Effector CD4-positive, alpha-beta T cell (primary cell): Measurements from ENCODE around the gene KMT2D.

Experiments used
- DNase-seq: peaks from one replicate; pipeline ENCODE4 v3.0.0-alpha.2; 2020

Gene KMT2D

GRCh38 chr12:49032679-49033447 is 27.7 kb downstream of the KMT2D start:
- no peak for DNase-seq

- no peak for DNase-seq
Measured at GRCh38 chr12:49032276-49032675, 28.3 kb downstream of the KMT2D start.

GRCh38 chr12:49031573-49032161 is 28.9 kb downstream of the KMT2D start:
- no peak for DNase-seq

GRCh38 chr12:49030714-49031572 is 29.7 kb downstream of the KMT2D start:
- DNase-seq: no peak

- DNase-seq: no peak
Measured at GRCh38 chr12:49030119-49030518, 30.5 kb downstream of the KMT2D start.

GRCh38 chr12:49028666-49029275 is 31.8 kb downstream of the KMT2D start:
- no peak for DNase-seq

GRCh38 chr12:49027846-49028555 is 32.6 kb downstream of the KMT2D start:
- DNase-seq: no peak

GRCh38 chr12:49026678-49027480 is 33.7 kb downstream of the KMT2D start:
- no peak for DNase-seq

GRCh38 chr12:49026101-49026500 is 34.5 kb downstream of the KMT2D start:
- no peak for DNase-seq

- DNase-seq: no peak
Measured at GRCh38 chr12:49025463-49025862, 35.1 kb downstream of the KMT2D start.

- DNase-seq: no peak
Measured at GRCh38 chr12:49024543-49024942, 36.1 kb downstream of the KMT2D start.

- no peak for DNase-seq
Measured at GRCh38 chr12:49023812-49024211, 36.8 kb downstream of the KMT2D start.

- no peak for DNase-seq
Measured at GRCh38 chr12:49022558-49023178, 37.9 kb downstream of the KMT2D start.

GRCh38 chr12:49021292-49021915 is 39.2 kb downstream of the KMT2D start:
- DNase-seq: no peak

GRCh38 chr12:49020441-49020840 is 40.2 kb downstream of the KMT2D start:
- DNase-seq: no peak

GRCh38 chr12:49019443-49020324 is 40.9 kb downstream of the KMT2D start:
- no peak for DNase-seq

GRCh38 chr12:49019120-49019430 is 41.5 kb downstream of the KMT2D start:
- no peak for DNase-seq

GRCh38 chr12:49018261-49019119 is 42.1 kb downstream of the KMT2D start, which contains the start of gene PRKAG1:
Gene PRKAG1, minus strand, starts transcription at chr12:49018776. Its CDS starts 36 bp downstream, at chr12:49018740.
- DNase-seq: peak; percentile 96

GRCh38 chr12:49017891-49018260 is 42.7 kb downstream of the KMT2D start:
- no peak for DNase-seq
